GM19463 (cell line): ENCODE measurements around the gene OXCT1.
"Not testable (repeated sequence)": the region's sequence is repeated elsewhere in the genome, so short reads cannot be mapped to it uniquely, and the experiment has no call there.

ENCODE experiments used
- ATAC-seq: cut with Tn5 transposase; IDR thresholded peaks from one replicate; pipeline ENCODE4 v1.9.1; 2021; ENCODE audit warnings: mild to moderate bottlenecking, moderate library complexity; ENCODE audit not compliant: unreplicated experiment

Gene OXCT1

DNA sequence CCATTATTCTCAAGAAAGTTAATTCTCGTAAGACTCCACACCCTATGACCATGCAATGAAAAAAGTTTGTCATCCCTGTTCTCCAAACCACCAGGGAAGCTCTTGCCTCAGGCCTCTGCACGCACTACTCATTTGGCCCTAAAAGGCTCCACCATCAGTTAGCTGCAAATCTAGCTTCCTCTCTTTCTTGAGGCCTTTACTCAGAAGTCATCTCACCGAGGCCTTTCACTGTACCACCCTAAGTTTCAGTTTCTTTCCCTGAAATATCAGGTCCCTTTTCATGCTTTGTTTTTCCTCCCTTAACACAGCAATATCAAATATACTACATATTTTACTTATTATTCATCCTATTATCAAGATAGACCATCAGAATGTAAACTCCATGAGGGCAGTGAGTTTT, 39.1 kb downstream of the OXCT1 start:
- ATAC-seq = peak; percentile 60

GRCh38 chr5:41827792-41828191, 42.4 kb downstream of the OXCT1 start:
- no peak for ATAC-seq

GRCh38 chr5:41822036-41822435, 48.2 kb downstream of the OXCT1 start:
- ATAC-seq = no peak

DNA sequence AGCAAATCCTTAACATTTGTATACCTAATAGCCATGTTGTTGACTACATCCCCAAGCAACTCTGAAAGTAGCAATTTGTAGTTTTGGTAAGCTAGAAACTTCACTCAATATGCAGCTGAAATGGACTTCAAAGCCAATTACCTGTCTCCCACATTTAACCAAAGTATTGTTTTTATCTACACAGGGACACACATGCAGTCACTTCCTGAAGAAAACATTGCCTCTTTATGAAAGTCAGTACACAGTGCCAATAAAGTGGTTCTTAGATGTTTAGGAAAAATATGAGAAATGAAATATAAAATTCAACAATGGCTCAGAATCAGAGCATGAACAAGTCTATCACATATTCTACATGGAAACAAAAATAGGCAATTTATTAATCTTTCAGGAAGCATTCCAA, 49.2 kb downstream of the OXCT1 start:
- no peak for ATAC-seq

- no peak for ATAC-seq
These were observed 50.1 kb downstream of the OXCT1 start for GRCh38 chr5:41820150-41820549.

DNA sequence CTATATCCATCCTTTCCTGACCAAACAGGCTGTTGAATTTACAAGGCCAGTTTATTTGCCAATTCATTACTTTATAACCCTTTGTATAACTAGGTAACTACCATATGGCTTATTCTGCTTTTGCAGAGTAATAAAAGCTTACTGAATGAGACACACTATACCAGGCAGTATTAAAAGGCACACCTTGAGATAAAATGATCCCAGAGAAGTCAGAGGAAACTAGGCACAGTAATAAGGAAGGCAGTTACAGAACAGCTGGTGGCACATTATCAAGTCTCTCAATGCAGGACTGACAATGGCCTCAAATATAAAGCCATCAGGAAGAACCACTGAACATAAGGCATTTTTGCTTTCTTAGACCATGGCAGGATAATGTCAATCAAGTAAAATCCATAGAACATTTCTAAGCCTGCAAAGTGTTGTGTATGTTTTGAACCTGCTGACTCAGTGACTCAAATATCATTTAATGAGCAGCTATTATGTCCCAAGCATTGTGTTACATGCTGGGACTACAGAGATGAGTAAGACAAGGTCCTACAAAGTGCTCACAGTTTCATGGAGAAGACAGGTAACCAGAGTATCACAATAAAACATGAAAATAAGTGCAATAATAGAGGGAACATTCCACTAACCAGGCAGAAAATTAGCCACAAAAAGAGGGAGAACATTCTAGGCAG, 52.5 kb downstream of the OXCT1 start:
- ATAC-seq = no peak

- ATAC-seq = no peak
These were observed 54.5 kb downstream of the OXCT1 start for GRCh38 chr5:41815663-41816229.

DNA sequence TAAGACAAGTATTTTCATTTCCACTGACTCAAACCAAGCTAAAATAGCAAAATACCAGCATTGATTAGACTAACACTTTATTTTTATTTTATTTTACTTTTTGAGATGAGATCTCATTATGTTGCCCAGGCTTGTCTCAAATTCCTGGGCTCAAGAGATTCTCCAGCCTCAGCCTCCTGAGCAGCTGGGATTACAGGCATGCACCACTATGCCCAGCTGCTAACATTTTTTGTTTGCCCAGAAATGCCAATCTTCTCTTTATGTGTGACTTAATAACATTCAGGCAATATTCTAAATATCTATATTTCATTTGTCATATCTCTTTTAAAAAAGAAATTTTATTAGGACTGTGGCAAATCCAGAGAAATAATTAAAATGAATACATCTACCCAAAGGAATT, 55.0 kb downstream of the OXCT1 start:
- ATAC-seq = no peak

DNA sequence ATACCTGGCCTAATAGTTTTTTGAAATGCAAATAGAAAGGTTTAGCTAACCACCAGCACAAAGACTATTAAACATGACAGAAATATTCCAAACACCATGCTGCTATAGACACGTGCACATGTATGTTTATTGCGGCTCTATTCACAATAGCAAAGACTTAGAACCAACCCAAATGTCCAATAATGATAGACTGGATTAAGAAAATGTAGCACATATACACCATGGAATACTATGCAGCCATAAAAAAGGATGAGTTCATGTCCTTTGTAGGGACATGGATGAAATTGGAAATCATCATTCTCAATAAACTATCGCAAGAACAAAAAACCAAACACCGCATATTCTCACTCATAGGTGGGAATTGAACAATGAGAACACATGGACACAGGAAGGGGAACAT, 55.9 kb downstream of the OXCT1 start:
- ATAC-seq = not testable (repeated sequence)

DNA sequence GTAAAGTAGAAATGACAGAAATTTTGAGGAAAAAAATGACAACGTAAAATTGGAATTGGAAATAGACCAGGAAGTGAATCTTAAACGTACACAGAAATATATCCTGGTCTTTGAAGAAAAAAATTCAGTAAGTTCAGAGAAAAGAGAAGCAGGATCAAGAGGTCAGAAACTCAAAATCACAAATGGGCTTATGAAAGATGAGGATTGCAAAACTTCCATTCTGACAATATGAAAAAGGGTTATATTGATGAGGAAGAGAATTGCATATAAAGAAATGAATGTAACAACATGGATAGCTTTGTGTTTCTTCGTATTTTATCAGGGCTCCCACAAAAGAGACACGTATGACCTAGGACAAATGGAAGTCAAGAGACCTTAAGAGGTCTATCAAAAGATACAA, 58.1 kb downstream of the OXCT1 start:
- ATAC-seq = no peak

- ATAC-seq = no peak
These were observed 61.1 kb downstream of the OXCT1 start for GRCh38 chr5:41809128-41809527.

- ATAC-seq = no peak
These were observed 61.9 kb downstream of the OXCT1 start for GRCh38 chr5:41808294-41808693.

- ATAC-seq = no peak
These were observed 72.6 kb downstream of the OXCT1 start for GRCh38 chr5:41797662-41798061.

- ATAC-seq = no peak
These were observed 74.2 kb downstream of the OXCT1 start for GRCh38 chr5:41796061-41796460.

DNA sequence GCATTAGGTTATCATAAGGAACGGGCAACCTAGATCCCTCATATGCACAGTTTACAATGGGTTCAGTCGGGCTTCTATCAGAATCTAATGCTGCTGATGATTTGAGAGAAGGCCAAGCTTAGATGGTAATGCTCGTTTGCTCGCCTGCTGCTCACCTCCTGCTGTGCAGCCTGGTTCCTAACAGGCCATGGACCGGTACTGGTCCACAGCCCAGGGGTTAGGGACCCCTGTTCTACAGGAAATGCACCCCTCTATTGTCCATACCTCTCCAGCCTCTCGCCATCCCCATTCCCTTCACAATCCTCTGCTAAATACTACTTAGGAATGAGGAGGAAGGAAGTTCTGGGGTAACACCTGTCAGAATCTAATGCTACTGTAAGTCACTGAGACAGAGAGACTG, 75.1 kb downstream of the OXCT1 start:
- no peak for ATAC-seq

DNA sequence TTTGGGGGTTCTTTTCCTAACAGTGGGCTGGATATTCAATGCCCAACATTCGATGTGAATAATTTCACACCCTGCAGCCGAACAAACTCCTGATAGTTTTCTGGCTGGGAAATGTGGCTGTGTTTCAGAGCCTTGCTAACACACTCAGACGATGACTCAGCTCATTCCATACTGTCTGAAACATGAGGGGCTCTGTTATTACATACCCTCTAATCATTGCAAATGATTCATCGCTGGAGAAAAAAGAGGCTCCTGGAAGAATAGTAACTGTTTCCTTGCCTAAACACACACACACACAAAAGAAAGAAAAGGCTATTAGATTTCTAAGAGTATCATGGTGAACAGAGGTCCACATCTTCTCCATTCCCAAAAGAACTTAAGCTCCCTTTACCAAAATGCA, 75.8 kb downstream of the OXCT1 start:
- ATAC-seq = no peak

- ATAC-seq = no peak
These were observed 77.0 kb downstream of the OXCT1 start for GRCh38 chr5:41793141-41793770.

- ATAC-seq = no peak
These were observed 80.0 kb downstream of the OXCT1 start for GRCh38 chr5:41790038-41790776.

DNA sequence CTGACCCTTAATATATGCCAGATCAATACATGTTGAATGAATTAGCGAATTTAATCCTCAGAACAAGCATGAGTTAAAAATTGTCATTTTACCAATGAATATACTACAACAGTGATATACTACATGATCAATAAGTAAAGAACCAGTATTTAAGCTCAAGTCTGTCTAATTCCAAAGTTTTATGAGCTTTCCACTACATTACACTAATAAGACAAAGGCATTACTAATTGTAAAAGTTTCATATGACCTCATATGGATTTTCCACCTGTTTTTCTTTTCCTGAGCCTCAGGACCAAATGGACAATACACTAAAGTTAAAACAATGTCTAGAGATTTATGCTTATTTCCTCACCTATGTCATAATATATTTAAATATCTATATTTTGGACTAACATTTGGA, 80.8 kb downstream of the OXCT1 start:
- no peak for ATAC-seq

- ATAC-seq = no peak
These were observed 81.3 kb downstream of the OXCT1 start for GRCh38 chr5:41788941-41789368.

DNA sequence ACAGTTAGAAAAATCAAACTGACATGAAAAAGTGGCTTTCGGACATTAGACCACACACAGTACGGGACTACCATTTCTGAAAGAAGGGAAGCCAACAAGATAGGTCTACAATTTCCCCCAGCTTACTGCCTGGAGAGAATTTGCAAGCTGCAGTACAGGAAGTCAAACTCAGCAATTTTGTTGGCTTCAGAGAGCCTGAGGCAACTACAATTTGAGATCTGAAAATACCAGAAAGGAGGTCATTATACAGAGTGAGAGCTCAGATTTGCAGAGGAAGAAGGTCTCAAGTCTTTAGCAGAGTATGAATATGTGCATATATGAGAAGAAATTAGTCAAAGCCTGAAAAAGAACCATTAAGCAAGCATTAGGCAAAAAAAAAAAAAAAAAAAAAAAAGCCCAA, 83.0 kb downstream of the OXCT1 start:
- ATAC-seq = no peak

- no peak for ATAC-seq
These were observed 85.2 kb downstream of the OXCT1 start for GRCh38 chr5:41785061-41785460.
